Measurements from ENCODE around the gene GPHN. TPM values are rescaled to one million over a fixed set of nuclear protein-coding genes. Genes with fewer than 3 reads are reported as not detected.
A peak's percentile ranks its signal among the peaks of the same experiment; 100 is the strongest.

The GPHN gene
- total and polyA plus RNA-seq, 2 donors from 2014 or later: 35.4 to 62.0 TPM

DNA sequence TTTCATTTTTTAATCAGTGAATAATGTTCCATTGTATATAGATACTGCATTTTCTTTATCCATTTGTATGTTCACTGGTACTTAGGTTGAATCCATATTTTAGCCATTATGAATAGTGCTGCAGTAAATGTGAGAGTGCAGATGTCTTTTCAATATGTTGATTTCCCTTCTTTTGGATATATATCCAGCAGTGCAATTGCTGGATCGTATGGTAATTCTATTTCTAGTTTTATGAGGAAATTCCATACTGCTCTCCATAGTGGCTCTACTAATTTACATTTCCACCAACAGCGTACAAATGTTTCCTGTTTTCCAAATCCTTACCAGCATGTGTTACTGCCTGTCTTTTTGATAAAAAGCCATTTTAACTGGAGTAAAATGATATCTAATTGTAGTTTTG is 392.8 kb downstream of the GPHN start:
- Histone ChIP-seq H3K9me3 (ENCODE audit: control insufficient read depth in 2 of 3, insufficient read depth in 1 of 3, low read length in 3 of 3) (peaks cover 0 to 9% (median 0%) of the 10 kb centered on the region in 3 donors), H3K27me3 (ENCODE audit: control insufficient read depth, insufficient read depth, low read length) (no peaks in the 10 kb centered on the region), H3K36me3 (ENCODE audit: control insufficient read depth in 2 of 3, insufficient read depth in 3 of 3, low read length in 3 of 3) (no peaks in the 10 kb centered on the region), H3K4me3 (ENCODE audit: low read length in 3 of 3) (no peak overlapping the region), H3K4me1 (ENCODE audit: control insufficient read depth in 2 of 3, insufficient read depth in 2 of 3, low read depth in 1 of 3, low read length in 3 of 3) (no peaks in the 10 kb centered on the region), H3K27ac (ENCODE audit: low read depth in 2 of 2, low read length in 2 of 2) (no peak overlapping the region), H3K9ac (ENCODE audit: low read length in 3 of 3) (no peak overlapping the region)
- intact Hi-C loops (cut with DNase I): no loop called here
- TF ChIP-seq, protein P1, sequence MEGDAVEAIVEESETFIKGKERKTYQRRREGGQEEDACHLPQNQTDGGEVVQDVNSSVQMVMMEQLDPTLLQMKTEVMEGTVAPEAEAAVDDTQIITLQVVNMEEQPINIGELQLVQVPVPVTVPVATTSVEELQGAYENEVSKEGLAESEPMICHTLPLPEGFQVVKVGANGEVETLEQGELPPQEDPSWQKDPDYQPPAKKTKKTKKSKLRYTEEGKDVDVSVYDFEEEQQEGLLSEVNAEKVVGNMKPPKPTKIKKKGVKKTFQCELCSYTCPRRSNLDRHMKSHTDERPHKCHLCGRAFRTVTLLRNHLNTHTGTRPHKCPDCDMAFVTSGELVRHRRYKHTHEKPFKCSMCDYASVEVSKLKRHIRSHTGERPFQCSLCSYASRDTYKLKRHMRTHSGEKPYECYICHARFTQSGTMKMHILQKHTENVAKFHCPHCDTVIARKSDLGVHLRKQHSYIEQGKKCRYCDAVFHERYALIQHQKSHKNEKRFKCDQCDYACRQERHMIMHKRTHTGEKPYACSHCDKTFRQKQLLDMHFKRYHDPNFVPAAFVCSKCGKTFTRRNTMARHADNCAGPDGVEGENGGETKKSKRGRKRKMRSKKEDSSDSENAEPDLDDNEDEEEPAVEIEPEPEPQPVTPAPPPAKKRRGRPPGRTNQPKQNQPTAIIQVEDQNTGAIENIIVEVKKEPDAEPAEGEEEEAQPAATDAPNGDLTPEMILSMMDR (IDR thresholded peaks at IDR 0.05; ENCODE audit: borderline replicate concordance, extremely low read depth, insufficient read depth): no peak
- DNase-seq (no peak), FAIRE-seq (no peak)

DNA sequence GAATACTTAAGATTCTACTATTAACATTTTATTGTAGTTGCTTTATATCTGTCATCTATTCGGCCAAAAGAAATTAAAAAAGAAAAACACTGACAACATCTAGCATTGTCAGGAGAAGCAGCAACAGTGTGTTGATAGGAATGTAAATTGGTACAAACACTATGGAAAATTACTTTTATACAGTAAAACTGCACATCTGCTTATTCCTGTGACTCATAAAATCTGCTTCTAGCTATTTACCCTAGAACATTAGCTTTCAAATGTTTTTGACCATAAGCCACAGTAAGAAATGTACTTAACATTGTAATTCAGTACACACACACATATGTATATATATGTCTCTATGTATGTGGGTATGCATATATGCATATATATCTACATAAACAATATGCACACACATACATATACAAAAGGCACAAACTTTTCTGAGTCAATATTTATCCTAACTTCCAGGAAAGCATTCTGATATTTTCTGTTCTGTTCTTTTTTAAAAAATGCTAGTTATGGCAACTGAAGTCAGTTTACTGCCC is 402.4 kb downstream of the GPHN start:
- FAIRE-seq (no peak), DNase-seq (no peak)
- TF ChIP-seq, protein P1 (IDR thresholded peaks at IDR 0.05; ENCODE audit: borderline replicate concordance, extremely low read depth, insufficient read depth): no peak
- H3K4me3 ChIP-seq (ENCODE audit: low read length in 3 of 3): no peak overlapping the region
- H3K27me3 ChIP-seq (ENCODE audit: control insufficient read depth, insufficient read depth, low read length): no peaks in the 10 kb centered on the region
- H3K9me3 ChIP-seq (ENCODE audit: control insufficient read depth in 2 of 3, insufficient read depth in 1 of 3, low read length in 3 of 3): no peaks in the 10 kb centered on the region
- intact Hi-C loops (cut with DNase I): no loop called here
- H3K4me1 ChIP-seq (ENCODE audit: control insufficient read depth in 2 of 3, insufficient read depth in 2 of 3, low read depth in 1 of 3, low read length in 3 of 3): peaks cover 0 to 6% (median 0%) of the 10 kb centered on the region in 3 donors
- H3K9ac ChIP-seq (ENCODE audit: low read length in 3 of 3): no peak overlapping the region
- H3K36me3 ChIP-seq (ENCODE audit: control insufficient read depth in 2 of 3, insufficient read depth in 3 of 3, low read length in 3 of 3): no peaks in the 10 kb centered on the region
- no peak overlapping the region for H3K27ac ChIP-seq (ENCODE audit: low read depth in 2 of 2, low read length in 2 of 2)

DNA sequence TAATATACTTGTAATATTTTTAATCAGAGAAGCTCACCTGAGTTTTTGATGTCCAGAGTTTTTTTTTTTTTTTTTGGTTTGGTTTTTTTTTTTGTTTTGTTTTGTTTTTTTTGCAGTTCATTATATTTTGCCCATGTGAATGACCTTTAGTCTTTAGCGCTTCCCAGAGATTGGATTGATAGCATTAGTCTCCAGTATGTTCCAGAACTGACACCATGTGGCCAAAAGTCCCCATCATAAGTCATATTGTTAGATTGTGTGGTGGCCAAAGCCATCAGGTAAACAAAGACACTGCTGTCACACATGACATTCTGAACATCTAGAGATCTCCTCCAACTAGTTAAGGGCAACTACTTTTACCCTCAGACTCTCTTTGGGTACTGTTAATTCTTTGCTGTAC is 408.5 kb downstream of the GPHN start:
- no peak for FAIRE-seq
- Histone ChIP-seq H3K4me3 (ENCODE audit: low read length in 3 of 3) (no peak overlapping the region), H3K27me3 (ENCODE audit: control insufficient read depth, insufficient read depth, low read length) (no peaks in the 10 kb centered on the region), H3K4me1 (ENCODE audit: control insufficient read depth in 2 of 3, insufficient read depth in 2 of 3, low read depth in 1 of 3, low read length in 3 of 3) (peaks cover 0 to 5% (median 0%) of the 10 kb centered on the region in 3 donors), H3K27ac (ENCODE audit: low read depth in 2 of 2, low read length in 2 of 2) (no peak overlapping the region), H3K9ac (ENCODE audit: low read length in 3 of 3) (no peak overlapping the region), H3K9me3 (ENCODE audit: control insufficient read depth in 2 of 3, insufficient read depth in 1 of 3, low read length in 3 of 3) (no peaks in the 10 kb centered on the region), H3K36me3 (ENCODE audit: control insufficient read depth in 2 of 3, insufficient read depth in 3 of 3, low read length in 3 of 3) (peaks cover 0 to 5% (median 2%) of the 10 kb centered on the region in 3 donors)
- intact Hi-C loops (cut with DNase I): no loop called here
- TF ChIP-seq, protein P1 (IDR thresholded peaks at IDR 0.05; ENCODE audit: borderline replicate concordance, extremely low read depth, insufficient read depth): no peak
- DNase-seq: no peak

DNA sequence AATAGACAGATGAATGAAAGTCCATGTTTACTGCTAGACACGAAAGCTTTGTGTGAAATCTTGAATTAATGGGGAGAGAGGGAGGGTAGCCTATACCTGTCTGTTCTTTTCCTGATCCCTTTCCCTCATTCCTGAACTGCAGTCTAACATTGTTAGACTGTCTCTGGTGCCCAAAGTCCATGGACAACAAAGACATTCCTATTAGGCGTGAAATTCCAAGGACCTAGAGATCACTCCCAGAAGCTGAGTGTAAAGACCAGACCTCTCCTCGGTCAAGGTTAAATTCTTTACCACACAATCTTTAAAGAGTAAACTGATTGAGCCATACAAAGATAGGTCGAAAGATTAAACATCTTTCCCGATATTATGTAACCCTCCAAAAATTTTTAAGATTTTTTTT is 410.6 kb downstream of the GPHN start:
- Histone ChIP-seq H3K9me3 (ENCODE audit: control insufficient read depth in 2 of 3, insufficient read depth in 1 of 3, low read length in 3 of 3) (no peaks in the 10 kb centered on the region), H3K4me3 (ENCODE audit: low read length in 3 of 3) (no peak overlapping the region), H3K27me3 (ENCODE audit: control insufficient read depth, insufficient read depth, low read length) (no peaks in the 10 kb centered on the region), H3K27ac (ENCODE audit: low read depth in 2 of 2, low read length in 2 of 2) (peak overlapping the region in 1 of 2 donors; percentile 9), H3K9ac (ENCODE audit: low read length in 3 of 3) (no peak overlapping the region), H3K36me3 (ENCODE audit: control insufficient read depth in 2 of 3, insufficient read depth in 3 of 3, low read length in 3 of 3) (peaks cover 4 to 8% (median 4%) of the 10 kb centered on the region in 3 donors), H3K4me1 (ENCODE audit: control insufficient read depth in 2 of 3, insufficient read depth in 2 of 3, low read depth in 1 of 3, low read length in 3 of 3) (peaks cover 0 to 5% (median 0%) of the 10 kb centered on the region in 3 donors)
- TF ChIP-seq, protein P1 (IDR thresholded peaks at IDR 0.05; ENCODE audit: borderline replicate concordance, extremely low read depth, insufficient read depth): no peak
- no peak for DNase-seq
- no peak for FAIRE-seq
- intact Hi-C loops (cut with DNase I): no loop called here

Measured in kidney (tissue), 14 donors.